ES-I3 (cell line): ENCODE data around the gene KIF2C.
"Not testable (repeated sequence)": the region's sequence is repeated elsewhere in the genome, so short reads cannot be mapped to it uniquely, and the experiment has no call there.

Source experiments
- H3K36me3 ChIP-seq: 2 replicates; pipeline ENCODE4 v1.6.1; 2013; ENCODE audit warnings: mild to moderate bottlenecking, low read length, control low read depth, moderate library complexity; ENCODE audit not compliant: insufficient read depth
- H3K4me1 ChIP-seq: 2 replicates; pipeline ENCODE4 v1.6.1; 2013; ENCODE audit warnings: mild to moderate bottlenecking, control low read depth, low read length; ENCODE audit not compliant: insufficient read depth
- H3K9ac ChIP-seq: 2 replicates; pipeline ENCODE4 v1.6.1; 2013; ENCODE audit warnings: low read depth, mild to moderate bottlenecking, low read length, moderate library complexity
- H3K9me3 ChIP-seq: 2 replicates; pipeline ENCODE4 v1.6.1; 2013; ENCODE audit warnings: mild to moderate bottlenecking, low read length, moderate library complexity; ENCODE audit not compliant: control insufficient read depth, insufficient read depth

Gene KIF2C

DNA sequence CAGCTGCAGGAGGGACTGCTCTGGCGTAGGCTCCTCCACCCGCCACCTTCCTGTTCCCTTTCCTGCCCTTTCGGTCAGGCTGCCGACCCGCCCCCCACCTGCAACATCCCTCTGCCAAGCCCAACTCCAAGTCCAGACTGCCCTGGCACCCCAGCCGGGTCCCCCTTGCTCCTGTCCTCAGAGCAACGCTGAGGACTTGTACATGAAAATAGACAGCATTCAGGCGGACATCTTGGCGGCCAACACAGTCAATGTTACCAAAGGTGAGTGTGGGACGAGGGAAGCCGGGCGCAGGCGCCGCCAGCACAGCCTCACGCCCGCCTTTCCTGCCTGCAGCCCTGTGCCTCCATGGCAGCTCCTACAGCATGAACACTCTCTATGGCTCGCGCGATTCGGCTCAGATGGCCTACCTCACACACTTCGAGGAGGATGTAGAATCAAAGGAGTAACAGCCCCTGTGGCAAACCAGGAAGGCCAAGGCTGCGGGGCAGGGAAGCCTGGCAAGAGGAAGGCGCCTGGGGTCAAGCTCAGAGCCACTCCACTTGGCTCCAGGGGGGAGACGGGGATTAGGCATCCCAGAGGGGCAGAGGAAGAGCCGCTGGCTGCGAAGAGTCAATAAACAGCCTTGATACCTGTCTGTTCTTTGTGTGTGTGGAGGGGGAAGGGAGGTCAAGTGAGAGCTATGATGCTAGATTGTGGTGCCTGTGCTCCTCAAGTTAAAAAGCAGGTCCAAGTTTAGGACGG, 14.5 kb upstream of the KIF2C start:
- Histone ChIP-seq H3K4me1 (no peaks in the 10 kb centered on the region), H3K9ac (no peak overlapping the region), H3K9me3 (no peaks in the 10 kb centered on the region), H3K36me3 (no peaks in the 10 kb centered on the region)

DNA sequence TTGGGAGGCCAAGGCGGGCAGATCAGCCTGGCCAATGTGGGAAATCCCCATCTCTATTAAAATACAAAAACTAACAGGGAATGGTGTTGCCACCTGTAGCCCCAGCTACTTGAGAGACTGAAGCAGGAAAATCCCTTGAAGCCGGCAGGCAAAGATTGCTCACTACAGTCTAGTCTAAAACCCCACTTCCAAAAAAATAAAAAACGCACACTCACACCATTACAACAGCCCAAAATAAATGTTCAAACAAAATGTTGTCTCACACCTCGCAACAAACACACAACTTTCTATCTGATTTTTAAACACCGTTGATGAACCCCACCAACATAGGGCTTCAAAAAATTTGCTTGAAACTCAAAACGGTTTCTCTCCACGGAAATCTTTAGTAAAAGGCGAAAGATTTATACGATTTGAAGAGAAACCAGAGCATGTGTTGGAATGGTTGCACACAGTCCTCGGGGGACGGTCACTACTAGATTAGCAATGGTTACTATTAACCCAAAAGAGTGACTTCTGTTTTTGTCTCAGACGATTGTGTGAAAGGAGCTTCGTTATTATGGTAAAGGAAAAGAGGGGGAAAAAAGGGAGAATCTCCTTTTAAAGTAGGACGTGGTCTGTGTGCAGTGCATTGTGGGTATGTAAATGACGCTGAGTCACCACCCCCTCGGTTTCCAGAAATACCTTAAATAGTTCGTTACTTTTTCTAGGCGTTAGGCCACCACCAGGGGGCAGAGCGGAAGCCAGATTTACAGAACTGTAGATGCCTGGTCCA, 8.7 kb upstream of the KIF2C start, which contains the start of gene RNU5D-1:
TSS of gene RNU5D-1 (minus strand) at position 430 of the 772 bp plus-strand sequence.
- Histone ChIP-seq H3K9me3 (no peaks in the 10 kb centered on the region), H3K36me3 (no peaks in the 10 kb centered on the region), H3K4me1 (no peaks in the 10 kb centered on the region; the same call in 1 of the 2 replicates), H3K9ac (peak within 1 kb of the TSS; percentile 38)

- Histone ChIP-seq H3K4me1 (no peaks in the 10 kb centered on the region; the same call in 1 of the 2 replicates), H3K9me3 (no peaks in the 10 kb centered on the region), H3K36me3 (no peaks in the 10 kb centered on the region), H3K9ac (no peak overlapping the region)
Observed at GRCh38 chr1:44733365-44733764, 6.3 kb upstream of the KIF2C start.

DNA sequence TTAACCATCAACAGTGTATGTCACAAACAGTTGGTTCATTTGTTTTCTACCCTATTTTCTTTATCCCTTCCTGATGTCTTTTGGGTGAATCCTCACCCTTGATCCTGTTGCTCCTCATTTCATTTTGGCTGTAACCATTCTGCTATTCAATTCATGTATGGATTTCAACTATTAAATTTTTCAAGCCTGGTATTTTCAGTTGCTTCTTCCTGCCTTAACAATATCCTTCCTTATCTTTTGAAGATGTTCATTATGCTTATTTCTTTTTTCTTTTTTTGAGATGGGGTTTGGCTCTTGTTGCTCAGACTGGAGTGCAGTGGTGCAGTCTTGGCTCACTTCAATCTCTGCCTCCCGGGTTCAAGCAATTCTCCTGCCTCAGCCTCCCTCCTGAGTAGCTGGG, 5.9 kb upstream of the KIF2C start:
- no peaks in the 10 kb centered on the region for H3K36me3 ChIP-seq
- no peaks in the 10 kb centered on the region; the same call in 1 of the 2 replicates for H3K4me1 ChIP-seq
- H3K9me3 ChIP-seq: no peaks in the 10 kb centered on the region
- no peak overlapping the region for H3K9ac ChIP-seq

DNA sequence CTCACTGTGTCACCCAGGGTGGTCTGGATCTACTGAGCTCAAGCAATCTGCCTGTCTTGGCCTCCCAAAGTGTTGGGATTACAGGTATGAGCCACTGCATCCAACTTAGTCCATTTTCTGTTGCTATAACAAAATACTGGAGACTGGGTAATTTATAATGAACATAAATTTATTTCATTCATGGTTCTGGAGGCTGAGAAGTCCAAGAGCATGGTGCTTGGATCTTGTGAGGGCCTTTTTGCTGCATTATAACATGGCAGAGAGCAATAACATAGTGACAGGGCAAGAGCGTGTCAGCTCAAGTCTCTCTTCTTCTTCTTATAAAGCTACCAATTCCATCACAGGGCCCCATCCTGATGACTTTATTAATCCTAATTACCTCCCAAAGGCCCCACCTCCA, 3.6 kb upstream of the KIF2C start:
- Histone ChIP-seq H3K9me3 (no peaks in the 10 kb centered on the region), H3K9ac (no peak overlapping the region), H3K36me3 (no peaks in the 10 kb centered on the region), H3K4me1 (no peaks in the 10 kb centered on the region; the same call in 1 of the 2 replicates)

GRCh38 chr1:44738953-44739306, 707 bp upstream of the KIF2C start:
- not testable (repeated sequence) for H3K4me1 ChIP-seq, H3K36me3 ChIP-seq, H3K9me3 ChIP-seq
- H3K9ac ChIP-seq: peak overlapping the region; percentile 85

DNA sequence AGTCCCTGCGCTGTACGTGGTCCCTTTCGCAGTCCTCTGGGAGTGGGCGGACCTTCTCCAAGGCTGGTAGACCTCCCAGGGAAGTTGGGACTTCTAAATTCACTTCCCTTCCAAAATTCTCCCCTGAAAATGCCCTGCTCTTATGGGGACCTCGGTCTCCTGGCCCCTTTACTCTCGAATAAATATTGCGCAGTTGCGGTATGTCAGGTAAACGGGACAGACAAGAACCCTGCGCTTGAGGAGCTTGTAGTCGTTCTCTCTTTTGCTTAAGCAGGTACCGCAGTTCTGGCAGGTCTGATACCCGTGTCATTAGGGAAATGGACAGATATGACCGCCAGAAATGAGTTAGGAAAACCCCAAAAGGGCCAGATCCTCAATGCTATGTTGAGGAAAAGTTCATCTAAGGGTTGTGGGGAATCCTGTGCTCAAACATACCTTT, 561 bp downstream of the KIF2C start:
- H3K9ac ChIP-seq: peak overlapping the region; percentile 85

DNA sequence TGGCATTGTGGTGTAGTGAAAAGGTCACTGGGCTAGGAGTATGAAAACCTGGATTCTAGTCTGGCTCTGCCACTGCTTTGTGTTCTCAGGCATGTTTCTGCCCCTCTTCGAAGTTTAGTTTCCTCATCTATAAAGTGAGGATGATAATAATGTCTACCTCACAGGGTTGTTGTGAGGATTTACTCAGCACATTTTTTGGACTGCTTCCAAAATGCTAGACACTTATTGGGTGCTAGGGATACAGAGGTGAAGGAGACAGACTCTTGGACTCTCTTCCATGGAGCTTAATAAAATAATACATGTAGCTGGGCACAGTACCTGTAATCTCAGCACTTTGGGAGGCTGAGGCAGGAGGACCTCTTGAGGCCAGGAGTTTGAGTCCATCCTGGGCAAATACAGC, 3.6 kb downstream of the KIF2C start:
- Histone ChIP-seq H3K9ac (no peak overlapping the region), H3K4me1 (no peaks in the 10 kb centered on the region), H3K36me3 (peaks cover 14% of the 10 kb centered on the region), H3K9me3 (no peaks in the 10 kb centered on the region)

More for the DNA sequence above, 561 bp downstream of the KIF2C start:
- no peaks in the 10 kb centered on the region for H3K9me3 ChIP-seq
- no peaks in the 10 kb centered on the region for H3K4me1 ChIP-seq
- H3K36me3 ChIP-seq: peaks cover 7% of the 10 kb centered on the region; the same call in 1 of the 2 replicates

- H3K9ac ChIP-seq: no peak overlapping the region
- H3K36me3 ChIP-seq: peaks cover 18% of the 10 kb centered on the region
- no peaks in the 10 kb centered on the region for H3K4me1 ChIP-seq
- H3K9me3 ChIP-seq: no peaks in the 10 kb centered on the region
Observed at GRCh38 chr1:44747878-44748277, 8.2 kb downstream of the KIF2C start.

DNA sequence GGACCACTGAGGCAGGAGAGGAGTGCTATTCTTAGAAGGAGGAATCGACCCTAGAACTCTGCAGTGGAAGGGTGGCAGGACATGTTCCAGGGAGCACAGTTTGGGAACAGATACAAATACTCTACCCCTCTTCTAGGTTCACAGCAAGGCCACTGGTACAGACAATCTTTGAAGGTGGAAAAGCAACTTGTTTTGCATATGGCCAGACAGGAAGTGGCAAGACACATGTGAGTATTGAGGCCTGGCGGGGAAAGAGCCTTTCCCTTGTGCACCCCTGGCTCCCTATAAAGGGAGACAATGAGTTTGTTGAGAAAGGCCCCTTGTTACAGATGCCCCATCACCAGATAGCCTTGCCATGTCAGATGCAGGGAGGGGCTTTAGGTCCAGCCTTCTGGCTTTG, 17.8 kb downstream of the KIF2C start:
- H3K4me1 ChIP-seq: no peaks in the 10 kb centered on the region
- H3K9ac ChIP-seq: no peak overlapping the region
- no peaks in the 10 kb centered on the region for H3K9me3 ChIP-seq
- peaks cover 49% of the 10 kb centered on the region for H3K36me3 ChIP-seq

DNA sequence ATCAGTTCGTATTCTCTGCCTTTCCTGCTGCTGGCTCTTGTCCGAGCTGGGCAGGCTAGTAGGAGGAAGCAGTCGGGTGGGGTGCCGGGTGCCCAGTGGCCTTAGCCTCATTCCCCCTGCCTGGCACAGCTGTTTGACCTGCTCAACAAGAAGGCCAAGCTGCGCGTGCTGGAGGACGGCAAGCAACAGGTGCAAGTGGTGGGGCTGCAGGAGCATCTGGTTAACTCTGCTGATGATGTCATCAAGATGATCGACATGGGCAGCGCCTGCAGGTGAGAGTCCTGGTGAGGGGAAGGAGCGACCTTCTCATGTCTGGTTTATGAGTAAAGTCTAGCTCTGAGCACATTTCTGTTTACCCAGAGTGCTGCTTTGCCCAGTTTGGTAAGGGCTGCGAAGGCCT, 19.4 kb downstream of the KIF2C start:
- no peak overlapping the region for H3K9ac ChIP-seq
- peaks cover 49% of the 10 kb centered on the region for H3K36me3 ChIP-seq
- no peaks in the 10 kb centered on the region for H3K4me1 ChIP-seq
- no peaks in the 10 kb centered on the region for H3K9me3 ChIP-seq

DNA sequence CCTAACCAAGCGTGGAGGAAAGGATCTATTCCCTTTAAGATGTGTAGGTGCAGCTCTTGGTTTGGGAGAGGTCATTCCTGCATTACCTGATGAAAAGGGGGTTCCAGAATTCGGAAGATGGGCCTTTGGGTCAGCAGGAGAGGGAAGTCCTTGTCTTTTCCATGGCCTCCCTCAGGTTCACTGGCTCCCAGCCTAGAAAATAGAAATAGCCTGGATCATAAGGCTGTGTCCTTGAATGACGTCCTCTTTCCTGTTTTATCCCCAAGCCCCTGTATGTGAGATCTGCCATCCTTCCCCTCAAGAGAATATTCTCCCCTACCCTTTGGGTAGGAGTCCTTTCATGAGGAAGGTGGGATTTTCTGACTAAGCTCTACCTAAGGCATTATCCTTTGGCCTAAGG, 21.2 kb downstream of the KIF2C start:
- no peak overlapping the region for H3K9ac ChIP-seq
- H3K9me3 ChIP-seq: no peaks in the 10 kb centered on the region
- peaks cover 34% of the 10 kb centered on the region for H3K36me3 ChIP-seq

GRCh38 chr1:44766421-44766820, 26.8 kb downstream of the KIF2C start:
- H3K36me3 ChIP-seq, H3K4me1 ChIP-seq, H3K9ac ChIP-seq, H3K9me3 ChIP-seq: not testable (repeated sequence)

More for the DNA sequence above, 21.2 kb downstream of the KIF2C start:
- no peaks in the 10 kb centered on the region for H3K4me1 ChIP-seq

GRCh38 chr1:44775078-44775929, 35.7 kb downstream of the KIF2C start, which contains the start of gene RPS8:
Gene RPS8, plus strand, starts transcription at chr1:44775540. Its CDS starts 57 bp downstream, at chr1:44775597.
- Histone ChIP-seq H3K9ac (peak within 1 kb of the TSS; percentile 80), H3K9me3 (no peaks in the 10 kb centered on the region), H3K36me3 (peaks cover 33% of the 10 kb centered on the region), H3K4me1 (no peaks in the 10 kb centered on the region; the same call in 1 of the 2 replicates)
